Measurements from ENCODE around the gene CACNG6.

- TF ChIP-seq CTCF (IDR thresholded peaks at IDR 0.05) (no peak), POLR2A (IDR thresholded peaks at IDR 0.05) (no peak), POLR2AphosphoS5 (IDR thresholded peaks at IDR 0.05) (no peak), EP300 (IDR thresholded peaks at IDR 0.05) (no peak)
Observed at GRCh38 chr19:53945441-53945840, 46.0 kb upstream of the CACNG6 start.

Data from upper lobe of left lung (tissue), 4 donors.